Measurements from ENCODE around the gene WRAP73. TPM values are rescaled to one million over a fixed set of nuclear protein-coding genes. Genes with fewer than 3 reads are reported as not detected.

WRAP73 gene
- total and polyA plus RNA-seq, 12 donors: 5.1 to 29.6 (median 18.1) TPM

DNA sequence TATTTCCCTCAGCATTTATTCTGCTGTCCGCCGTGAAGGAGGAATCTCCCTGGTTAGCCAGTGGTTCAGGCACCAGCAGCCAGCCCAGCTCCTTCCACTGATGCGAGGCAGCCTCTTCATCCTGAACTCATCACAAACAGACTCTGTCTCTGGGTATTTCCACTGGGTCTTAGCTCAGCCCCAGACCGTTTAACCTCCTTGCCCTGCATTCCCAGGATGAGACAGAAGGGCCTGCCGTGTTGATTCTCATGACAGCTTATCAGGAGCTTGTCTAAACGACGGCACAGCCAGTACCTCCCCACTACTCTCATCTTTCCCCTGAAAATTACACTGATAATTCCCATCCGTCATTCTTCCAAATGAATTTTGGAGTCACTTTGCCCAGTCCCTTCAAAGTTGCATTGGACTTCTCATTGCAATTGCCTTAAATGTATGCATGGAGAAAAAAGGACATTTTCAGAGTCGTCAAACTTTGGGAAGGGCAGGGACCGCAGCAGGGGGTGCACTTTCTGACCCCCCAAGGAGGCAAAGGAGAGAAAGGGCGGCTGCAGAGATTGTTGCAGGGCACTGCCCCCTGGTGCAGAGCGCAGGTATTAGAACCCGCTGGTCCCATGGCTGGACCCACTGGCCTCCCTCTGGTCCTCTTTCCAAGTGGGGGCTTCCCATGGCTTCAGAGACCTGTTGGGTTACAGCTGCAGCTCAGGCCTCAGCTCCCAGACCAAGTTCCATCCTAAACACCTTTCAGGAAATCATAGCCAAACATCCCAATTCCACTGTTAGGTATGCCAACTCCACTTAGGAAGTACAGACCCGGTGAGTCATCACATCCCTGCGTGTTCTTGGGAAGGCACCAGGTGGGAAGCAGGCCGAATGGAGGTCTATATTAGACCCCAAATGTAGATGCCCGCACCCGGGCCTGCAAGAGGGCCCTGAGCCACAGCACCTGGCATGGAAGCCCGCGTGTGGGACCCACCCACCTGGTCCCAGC, 34.9 kb downstream of the WRAP73 start:
- Histone ChIP-seq H3K4me3 (no peak overlapping the region), H3K36me3 (replicated peaks in 1 of 2) (no peaks in the 10 kb centered on the region), H3K4me1 (replicated peaks in 1 of 2) (peaks cover 0 to 11% of the 10 kb centered on the region in 2 donors), H3K9me3 (replicated peaks in 1 of 3) (no peaks in the 10 kb centered on the region), H3K27ac (no peak overlapping the region), H3K27me3 (peaks cover 9% of the 10 kb centered on the region)
- TF ChIP-seq CTCF (IDR thresholded peaks at IDR 0.05): peak in 5 of 6 experiments; percentile 7 to 35 (median 25)
- no peak for TF ChIP-seq POLR2A (IDR thresholded peaks at IDR 0.05)
- intact Hi-C loops (cut with DNase I): loop anchor here in 1 of 2 donors (5.0 kb wide), 1 partner anchor 48 kb away; no protein-coding TSS in a partner anchor
- DNase-seq: no peak
- WGBS, 4 donors: 51 to 69% (median 60%) methylated on average over 18 to 20 of the region's 20 CpGs

GRCh38 chr1:3612123-3612522, 37.8 kb downstream of the WRAP73 start:
- Histone ChIP-seq H3K4me1 (replicated peaks in 1 of 2) (peaks cover 0 to 9% of the 10 kb centered on the region in 2 donors), H3K9me3 (replicated peaks in 1 of 3) (no peaks in the 10 kb centered on the region), H3K27me3 (peaks cover 22% of the 10 kb centered on the region), H3K4me3 (peak overlapping the region in 1 of 4 donors; percentile 44), H3K27ac (no peak overlapping the region), H3K36me3 (replicated peaks in 1 of 2) (no peaks in the 10 kb centered on the region)
- TF ChIP-seq POLR2A (IDR thresholded peaks at IDR 0.05) (no peak), CTCF (IDR thresholded peaks at IDR 0.05) (no peak)
- intact Hi-C loops (cut with DNase I): no loop called here
- 64 to 80% (median 71%) methylated on average over 7 of the region's 7 CpGs for WGBS, 4 donors
- no peak for DNase-seq

DNA sequence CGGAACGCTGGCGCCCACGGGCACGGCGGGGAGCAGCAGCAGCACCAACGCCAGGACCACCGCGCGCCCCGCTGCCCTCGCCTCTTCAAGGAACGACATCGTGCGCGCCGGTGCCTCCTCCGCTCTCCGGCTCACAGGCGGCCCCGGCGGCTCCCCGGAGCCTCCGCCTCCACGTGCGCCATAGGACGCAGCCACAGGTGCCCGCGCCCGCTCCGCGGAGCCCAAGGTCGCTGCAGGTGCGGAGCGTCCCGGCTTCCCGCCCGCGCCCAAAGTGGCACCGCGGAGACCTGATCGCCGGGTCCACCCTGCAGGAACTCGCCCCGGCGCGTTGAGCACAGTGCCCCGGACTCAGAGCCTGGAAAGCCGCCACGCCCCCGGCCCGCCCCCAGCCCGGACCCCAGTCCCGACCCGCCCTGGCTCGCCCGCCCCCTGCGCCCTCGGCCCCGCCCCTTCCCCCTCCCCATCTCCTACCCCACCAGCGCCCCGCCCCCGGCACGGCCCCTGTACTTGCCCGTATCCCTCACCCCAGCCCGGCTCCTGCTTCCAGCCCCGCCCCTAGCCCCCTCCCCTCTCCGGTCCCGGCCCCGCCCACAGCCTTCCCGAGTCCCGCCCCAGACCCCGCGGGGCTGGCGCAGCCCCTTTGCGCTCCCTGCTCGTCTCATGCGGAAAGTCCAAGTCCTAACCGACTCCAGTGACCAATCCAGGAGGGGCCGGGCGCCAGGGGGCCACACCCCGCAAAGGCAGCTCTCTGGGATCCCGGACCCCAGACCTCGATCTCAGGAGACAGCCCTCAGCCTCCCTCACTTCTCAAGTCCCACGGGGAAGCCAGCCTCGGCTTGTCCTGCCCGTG, 38.5 kb downstream of the WRAP73 start, which contains the start of gene MEGF6:
TSS of gene MEGF6 (minus strand) at position 339 of the 850 bp plus-strand sequence. CDS start at position 99, 240 bp downstream.
- intact Hi-C loops (cut with DNase I): no loop called here
- H3K36me3 ChIP-seq (replicated peaks in 1 of 2): no peaks in the 10 kb centered on the region
- H3K4me3 ChIP-seq: peak within 1 kb of the TSS in 1 of 4 donors; percentile 44
- peak in 4 of 7 donors; percentile 39 to 43 (median 40) for DNase-seq
- H3K9me3 ChIP-seq (replicated peaks in 1 of 3): no peaks in the 10 kb centered on the region
- H3K27me3 ChIP-seq: peaks cover 26% of the 10 kb centered on the region
- H3K4me1 ChIP-seq (replicated peaks in 1 of 2): peaks cover 0 to 9% of the 10 kb centered on the region in 2 donors
- TF ChIP-seq CTCF (IDR thresholded peaks at IDR 0.05) (no peak), POLR2A (IDR thresholded peaks at IDR 0.05) (no peak)
- no peak within 1 kb of the TSS for H3K27ac ChIP-seq
- 0 to 1% (median 1%) methylated on average over 6 to 87 of the region's 87 CpGs for WGBS, 4 donors

Measured in adrenal gland (tissue), 12 donors.